Measurements from ENCODE around the gene LAMC3.

The LAMC3 gene

GRCh38 chr9:131069699-131070098 is 60.7 kb downstream of the LAMC3 start:
- Mint-ChIP-seq H3K4me1 (no peaks in the 10 kb centered on the region), H3K4me3 (no peak overlapping the region), H3K9me3 (no peaks in the 10 kb centered on the region), H3K27me3 (ENCODE audit: low read depth) (no peaks in the 10 kb centered on the region), H3K36me3 (ENCODE audit: low read depth) (peaks cover 6% of the 10 kb centered on the region), H3K27ac (no peak overlapping the region)
- TF ChIP-seq, protein P1, sequence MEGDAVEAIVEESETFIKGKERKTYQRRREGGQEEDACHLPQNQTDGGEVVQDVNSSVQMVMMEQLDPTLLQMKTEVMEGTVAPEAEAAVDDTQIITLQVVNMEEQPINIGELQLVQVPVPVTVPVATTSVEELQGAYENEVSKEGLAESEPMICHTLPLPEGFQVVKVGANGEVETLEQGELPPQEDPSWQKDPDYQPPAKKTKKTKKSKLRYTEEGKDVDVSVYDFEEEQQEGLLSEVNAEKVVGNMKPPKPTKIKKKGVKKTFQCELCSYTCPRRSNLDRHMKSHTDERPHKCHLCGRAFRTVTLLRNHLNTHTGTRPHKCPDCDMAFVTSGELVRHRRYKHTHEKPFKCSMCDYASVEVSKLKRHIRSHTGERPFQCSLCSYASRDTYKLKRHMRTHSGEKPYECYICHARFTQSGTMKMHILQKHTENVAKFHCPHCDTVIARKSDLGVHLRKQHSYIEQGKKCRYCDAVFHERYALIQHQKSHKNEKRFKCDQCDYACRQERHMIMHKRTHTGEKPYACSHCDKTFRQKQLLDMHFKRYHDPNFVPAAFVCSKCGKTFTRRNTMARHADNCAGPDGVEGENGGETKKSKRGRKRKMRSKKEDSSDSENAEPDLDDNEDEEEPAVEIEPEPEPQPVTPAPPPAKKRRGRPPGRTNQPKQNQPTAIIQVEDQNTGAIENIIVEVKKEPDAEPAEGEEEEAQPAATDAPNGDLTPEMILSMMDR (IDR thresholded peaks at IDR 0.05; ENCODE audit: unreplicated experiment in 3 of 3) = no peak

GRCh38 chr9:131072107-131072870 is 63.3 kb downstream of the LAMC3 start:
- no peaks in the 10 kb centered on the region for H3K4me1 Mint-ChIP-seq
- TF ChIP-seq, protein P1 (IDR thresholded peaks at IDR 0.05; ENCODE audit: unreplicated experiment in 3 of 3) = no peak
- H3K27me3 Mint-ChIP-seq (ENCODE audit: low read depth) = no peaks in the 10 kb centered on the region
- no peak overlapping the region for H3K27ac Mint-ChIP-seq
- no peaks in the 10 kb centered on the region for H3K9me3 Mint-ChIP-seq
- H3K36me3 Mint-ChIP-seq (ENCODE audit: low read depth) = no peaks in the 10 kb centered on the region
- no peak overlapping the region for H3K4me3 Mint-ChIP-seq

DNA sequence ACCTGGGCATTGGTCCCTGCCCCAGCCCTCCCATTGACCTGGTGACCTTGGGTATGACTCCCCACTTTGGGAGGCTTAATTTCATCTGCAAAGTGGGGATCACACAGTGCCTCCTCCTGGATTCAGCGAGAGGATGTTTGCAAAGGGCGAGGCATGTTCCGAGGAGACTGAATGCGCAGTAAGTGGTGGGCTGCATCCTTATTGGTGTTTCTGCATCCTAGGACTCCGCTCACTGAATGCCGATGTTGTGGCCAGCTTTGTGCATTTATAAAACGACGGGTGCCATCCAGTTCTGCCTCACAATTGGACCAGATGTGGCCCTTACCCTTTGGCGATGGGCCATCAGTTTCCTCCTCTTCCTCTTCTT is 63.9 kb downstream of the LAMC3 start:
- H3K4me1 Mint-ChIP-seq = no peaks in the 10 kb centered on the region
- no peaks in the 10 kb centered on the region for H3K9me3 Mint-ChIP-seq
- no peaks in the 10 kb centered on the region for H3K36me3 Mint-ChIP-seq (ENCODE audit: low read depth)
- no peaks in the 10 kb centered on the region for H3K27me3 Mint-ChIP-seq (ENCODE audit: low read depth)
- TF ChIP-seq, protein P1 (IDR thresholded peaks at IDR 0.05; ENCODE audit: unreplicated experiment in 3 of 3) = no peak
- H3K4me3 Mint-ChIP-seq = no peak overlapping the region
- H3K27ac Mint-ChIP-seq = no peak overlapping the region

- H3K36me3 Mint-ChIP-seq (ENCODE audit: low read depth) = no peaks in the 10 kb centered on the region
These were observed 67.6 kb downstream of the LAMC3 start for GRCh38 chr9:131076347-131077195.

GRCh38 chr9:131078427-131079366 is 69.7 kb downstream of the LAMC3 start:
- H3K27me3 Mint-ChIP-seq (ENCODE audit: low read depth) = no peaks in the 10 kb centered on the region
- TF ChIP-seq, protein P1 (IDR thresholded peaks at IDR 0.05; ENCODE audit: unreplicated experiment in 3 of 3) = no peak
- H3K4me1 Mint-ChIP-seq = no peaks in the 10 kb centered on the region
- H3K4me3 Mint-ChIP-seq = no peak overlapping the region
- H3K9me3 Mint-ChIP-seq = no peaks in the 10 kb centered on the region
- no peaks in the 10 kb centered on the region for H3K36me3 Mint-ChIP-seq (ENCODE audit: low read depth)
- H3K27ac Mint-ChIP-seq = no peak overlapping the region

More at GRCh38 chr9:131076347-131077195, 67.6 kb downstream of the LAMC3 start:
- H3K9me3 Mint-ChIP-seq = no peaks in the 10 kb centered on the region
- no peaks in the 10 kb centered on the region for H3K27me3 Mint-ChIP-seq (ENCODE audit: low read depth)
- H3K4me1 Mint-ChIP-seq = no peaks in the 10 kb centered on the region
- H3K4me3 Mint-ChIP-seq = no peak overlapping the region
- no peak overlapping the region for H3K27ac Mint-ChIP-seq
- TF ChIP-seq, protein P1 (IDR thresholded peaks at IDR 0.05; ENCODE audit: unreplicated experiment in 3 of 3) = no peak

Measured in nephron (organoid).